Upper lobe of right lung (tissue), 1 donor: Measurements from ENCODE around the gene WASL. TPM values are rescaled to one million over a fixed set of nuclear protein-coding genes. Genes with fewer than 3 reads are reported as not detected.

ENCODE experiments used
- ATAC-seq: fragments of 200-7000 bp; cut with Tn5 transposase; one replicate; pipeline ENCODE4 v1.9.1; 2020; ENCODE audit warnings: mild to moderate bottlenecking, moderate library complexity
- DNase-seq: peaks from one replicate; pipeline ENCODE4 v3.0.0-alpha.2; 2020
- H3K27ac ChIP-seq: fragments of 200-600 bp; one replicate; pipeline ENCODE4 v1.8.0; 2022
- H3K27me3 ChIP-seq: fragments of 200-600 bp; one replicate; pipeline ENCODE4 v1.8.0; 2022; ENCODE audit warnings: mild to moderate bottlenecking
- H3K36me3 ChIP-seq: fragments of 200-600 bp; one replicate; pipeline ENCODE4 v1.8.0; 2022
- H3K4me1 ChIP-seq: fragments of 200-600 bp; one replicate; pipeline ENCODE4 v1.8.0; 2022
- H3K4me3 ChIP-seq: fragments of 200-600 bp; one replicate; pipeline ENCODE4 v1.8.0; 2022; ENCODE audit warnings: mild to moderate bottlenecking
- H3K9me3 ChIP-seq: fragments of 200-600 bp; one replicate; pipeline ENCODE4 v1.8.0; 2022
- intact Hi-C: fragments of 100-400 bp; cut with DNase I; formaldehyde crosslinking; loops from one replicate; pipeline ENCODE4 v1.11.0; 2022
- total RNA-seq: library from RNA; stranded (reverse); fragmentation: NEBNext Ultra II Directional; extraction: Animal tissue kit (Norgen Biotek cat#: 25700); gene quantifications from one replicate; pipeline ENCODE4 v1.2.1, GENCODE V29; 2021
- TF ChIP-seq, protein P1 (sequence below): fragments of 200-600 bp; IDR thresholded peaks from one replicate; pipeline ENCODE4 v1.8.0; 2022; ENCODE audit warnings: antibody characterized with exemption
- donor health status: DM: no; HTN: yes; CAD: no; lungs with severe emphysema.

Gene WASL
- total RNA-seq, 1 donor from 2014 or later, result 40.0 TPM

DNA sequence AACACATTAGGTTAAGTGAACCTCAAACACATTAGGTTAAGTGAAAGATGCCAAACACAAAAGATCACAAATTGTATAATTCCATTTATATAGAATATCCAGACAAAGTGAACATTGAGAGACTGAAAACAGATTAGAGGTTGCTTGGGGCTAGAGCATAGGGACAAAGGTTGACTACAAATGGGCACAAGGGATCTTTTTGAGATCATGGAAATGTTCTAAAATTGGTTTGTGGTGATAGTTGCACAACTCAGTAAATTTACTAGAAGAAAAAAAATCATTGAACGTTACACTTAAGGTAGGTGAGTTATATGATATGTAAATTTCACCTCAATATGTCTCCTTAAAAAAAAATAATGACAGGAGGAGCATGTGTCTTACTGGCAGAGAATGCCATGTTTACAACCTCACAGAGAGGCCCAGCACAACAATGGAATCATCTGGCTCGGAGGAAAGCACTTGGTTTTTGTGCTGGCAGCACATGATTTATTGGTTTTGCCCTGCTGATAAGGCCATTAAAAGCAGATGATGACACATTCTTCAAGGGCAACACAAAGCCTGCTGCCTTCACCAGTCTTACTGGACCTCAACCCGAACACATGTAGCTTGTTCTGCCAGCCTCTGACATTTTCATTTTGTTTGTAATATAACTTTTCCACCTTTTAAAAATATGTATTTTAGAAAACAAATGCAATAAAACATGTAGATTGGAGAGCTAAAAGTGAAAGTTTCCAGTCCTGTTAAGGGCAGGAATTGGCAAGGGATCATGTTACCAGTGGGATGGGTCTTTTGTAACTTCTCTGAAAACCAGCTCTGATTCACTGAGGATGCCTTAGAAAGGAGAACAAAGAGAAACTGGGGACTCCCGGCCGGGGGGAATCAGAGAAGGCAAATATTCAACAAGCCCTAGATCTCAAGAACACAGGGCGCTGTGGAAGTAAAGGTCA is 105.0 kb downstream of the WASL start:
- DNase-seq, result no peak
- Histone ChIP-seq H3K36me3 (no peaks in the 10 kb centered on the region), H3K9me3 (no peaks in the 10 kb centered on the region), H3K4me3 (peak overlapping the region; percentile 8), H3K4me1 (no peaks in the 10 kb centered on the region), H3K27ac (no peak overlapping the region), H3K27me3 (no peaks in the 10 kb centered on the region)
- TF ChIP-seq, protein P1, sequence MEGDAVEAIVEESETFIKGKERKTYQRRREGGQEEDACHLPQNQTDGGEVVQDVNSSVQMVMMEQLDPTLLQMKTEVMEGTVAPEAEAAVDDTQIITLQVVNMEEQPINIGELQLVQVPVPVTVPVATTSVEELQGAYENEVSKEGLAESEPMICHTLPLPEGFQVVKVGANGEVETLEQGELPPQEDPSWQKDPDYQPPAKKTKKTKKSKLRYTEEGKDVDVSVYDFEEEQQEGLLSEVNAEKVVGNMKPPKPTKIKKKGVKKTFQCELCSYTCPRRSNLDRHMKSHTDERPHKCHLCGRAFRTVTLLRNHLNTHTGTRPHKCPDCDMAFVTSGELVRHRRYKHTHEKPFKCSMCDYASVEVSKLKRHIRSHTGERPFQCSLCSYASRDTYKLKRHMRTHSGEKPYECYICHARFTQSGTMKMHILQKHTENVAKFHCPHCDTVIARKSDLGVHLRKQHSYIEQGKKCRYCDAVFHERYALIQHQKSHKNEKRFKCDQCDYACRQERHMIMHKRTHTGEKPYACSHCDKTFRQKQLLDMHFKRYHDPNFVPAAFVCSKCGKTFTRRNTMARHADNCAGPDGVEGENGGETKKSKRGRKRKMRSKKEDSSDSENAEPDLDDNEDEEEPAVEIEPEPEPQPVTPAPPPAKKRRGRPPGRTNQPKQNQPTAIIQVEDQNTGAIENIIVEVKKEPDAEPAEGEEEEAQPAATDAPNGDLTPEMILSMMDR, result no peak
- peak; percentile 32 for ATAC-seq
- intact Hi-C loops, result no loop called here

DNA sequence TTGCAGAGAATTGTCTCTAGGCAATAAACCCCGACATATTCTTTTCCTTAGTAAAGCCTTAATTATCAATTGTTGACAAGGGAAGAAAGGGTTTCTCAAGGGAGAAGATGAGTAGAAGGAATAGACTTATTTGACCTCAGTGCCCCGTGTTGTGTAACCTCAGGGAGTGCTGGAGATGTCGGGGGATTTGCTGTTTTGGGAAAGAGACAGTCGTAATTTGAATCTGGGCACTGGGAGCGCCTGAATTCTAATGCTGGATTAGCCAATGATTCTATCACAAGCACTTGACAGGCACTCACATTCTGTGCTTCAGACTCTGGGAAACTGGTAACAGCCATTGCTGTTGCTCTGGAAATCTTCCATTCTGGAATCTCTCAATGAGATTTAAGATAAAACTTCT is 106.9 kb downstream of the WASL start:
- DNase-seq, result no peak
- Histone ChIP-seq H3K4me1 (no peaks in the 10 kb centered on the region), H3K4me3 (no peak overlapping the region), H3K27me3 (no peaks in the 10 kb centered on the region), H3K36me3 (no peaks in the 10 kb centered on the region), H3K27ac (no peak overlapping the region), H3K9me3 (no peaks in the 10 kb centered on the region)
- TF ChIP-seq, protein P1, result no peak
- ATAC-seq, result no peak
- intact Hi-C loops, result no loop called here

DNA sequence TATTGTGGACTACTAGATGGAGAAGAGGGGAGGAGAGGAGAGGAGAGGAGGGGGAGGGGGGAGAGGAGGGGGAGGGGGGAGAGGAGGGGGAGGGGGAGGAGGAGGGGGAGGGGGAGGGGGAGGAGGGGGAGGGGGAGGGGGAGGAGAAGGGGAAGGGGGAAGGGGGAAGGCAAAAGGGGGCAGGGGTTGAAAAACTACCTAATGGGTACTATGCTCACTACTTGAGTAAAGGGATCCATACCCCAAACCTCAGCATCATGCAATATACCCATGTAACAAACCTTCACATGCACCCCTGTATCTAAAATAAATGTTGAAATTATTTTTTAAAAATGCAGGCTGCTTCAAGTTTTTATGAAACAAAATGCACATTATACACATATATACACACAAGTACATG is 108.2 kb downstream of the WASL start:
- ATAC-seq (no peak), DNase-seq (no peak)
- Histone ChIP-seq H3K4me3 (no peak overlapping the region), H3K9me3 (no peaks in the 10 kb centered on the region), H3K4me1 (no peaks in the 10 kb centered on the region), H3K27me3 (no peaks in the 10 kb centered on the region), H3K27ac (no peak overlapping the region), H3K36me3 (no peaks in the 10 kb centered on the region)
- intact Hi-C loops, result no loop called here
- TF ChIP-seq, protein P1, result no peak

DNA sequence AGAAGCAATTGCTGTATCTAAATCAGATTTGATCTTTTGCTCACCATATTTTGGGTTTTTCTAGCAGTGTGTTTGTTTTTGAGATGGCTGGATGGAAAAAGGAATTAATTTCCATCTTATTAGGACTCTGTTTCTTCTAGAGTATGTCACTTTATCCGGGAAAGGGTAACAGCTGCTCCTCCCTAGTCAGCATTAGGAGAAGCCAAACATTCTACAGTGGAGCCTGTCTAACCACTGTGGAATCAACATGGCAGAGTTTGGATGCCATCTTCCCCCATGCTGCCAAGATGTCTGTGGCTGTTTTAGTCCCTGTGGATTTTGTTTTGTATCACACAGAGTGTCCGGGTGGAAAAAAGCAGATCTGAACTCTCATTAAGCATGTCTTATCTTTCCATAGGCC is 109.2 kb downstream of the WASL start:
- TF ChIP-seq, protein P1, result no peak
- no peaks in the 10 kb centered on the region for H3K4me1 ChIP-seq
- no peak overlapping the region for H3K4me3 ChIP-seq
- H3K27ac ChIP-seq, result no peak overlapping the region
- no peaks in the 10 kb centered on the region for H3K27me3 ChIP-seq
- ATAC-seq (no peak), DNase-seq (no peak)
- intact Hi-C loops, result loop anchor here (10.0 kb wide), 1 partner anchor 225 kb away; no protein-coding TSS in a partner anchor
- no peaks in the 10 kb centered on the region for H3K36me3 ChIP-seq
- H3K9me3 ChIP-seq, result no peaks in the 10 kb centered on the region

DNA sequence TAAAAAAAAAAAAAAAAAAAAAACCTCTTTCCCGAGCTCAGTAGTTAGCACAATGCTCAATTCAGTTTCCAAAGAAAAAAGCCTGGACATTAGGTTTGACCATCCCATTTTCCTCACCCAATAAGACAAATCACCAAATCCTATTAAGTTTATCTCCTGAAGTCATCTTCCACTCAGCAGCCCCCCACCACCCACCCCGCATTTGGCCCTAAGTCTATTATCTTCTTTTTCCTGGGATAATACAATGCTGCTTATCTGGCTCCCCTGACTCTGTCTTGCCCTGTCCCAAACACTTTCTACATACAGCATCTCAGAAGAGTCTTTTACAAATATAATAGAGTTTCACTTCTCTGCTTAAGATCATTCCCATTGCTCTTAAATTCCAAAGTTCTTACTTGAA is 110.9 kb downstream of the WASL start:
- H3K4me1 ChIP-seq, result no peaks in the 10 kb centered on the region
- no peaks in the 10 kb centered on the region for H3K27me3 ChIP-seq
- ATAC-seq (no peak), DNase-seq (no peak)
- TF ChIP-seq, protein P1, result no peak
- intact Hi-C loops, result loop anchor here (10.0 kb wide), 1 partner anchor 227 kb away; no protein-coding TSS in a partner anchor
- no peaks in the 10 kb centered on the region for H3K9me3 ChIP-seq
- no peak overlapping the region for H3K4me3 ChIP-seq
- H3K36me3 ChIP-seq, result no peaks in the 10 kb centered on the region
- no peak overlapping the region for H3K27ac ChIP-seq
